Measurements from ENCODE around the gene VWA5B2.

DNA sequence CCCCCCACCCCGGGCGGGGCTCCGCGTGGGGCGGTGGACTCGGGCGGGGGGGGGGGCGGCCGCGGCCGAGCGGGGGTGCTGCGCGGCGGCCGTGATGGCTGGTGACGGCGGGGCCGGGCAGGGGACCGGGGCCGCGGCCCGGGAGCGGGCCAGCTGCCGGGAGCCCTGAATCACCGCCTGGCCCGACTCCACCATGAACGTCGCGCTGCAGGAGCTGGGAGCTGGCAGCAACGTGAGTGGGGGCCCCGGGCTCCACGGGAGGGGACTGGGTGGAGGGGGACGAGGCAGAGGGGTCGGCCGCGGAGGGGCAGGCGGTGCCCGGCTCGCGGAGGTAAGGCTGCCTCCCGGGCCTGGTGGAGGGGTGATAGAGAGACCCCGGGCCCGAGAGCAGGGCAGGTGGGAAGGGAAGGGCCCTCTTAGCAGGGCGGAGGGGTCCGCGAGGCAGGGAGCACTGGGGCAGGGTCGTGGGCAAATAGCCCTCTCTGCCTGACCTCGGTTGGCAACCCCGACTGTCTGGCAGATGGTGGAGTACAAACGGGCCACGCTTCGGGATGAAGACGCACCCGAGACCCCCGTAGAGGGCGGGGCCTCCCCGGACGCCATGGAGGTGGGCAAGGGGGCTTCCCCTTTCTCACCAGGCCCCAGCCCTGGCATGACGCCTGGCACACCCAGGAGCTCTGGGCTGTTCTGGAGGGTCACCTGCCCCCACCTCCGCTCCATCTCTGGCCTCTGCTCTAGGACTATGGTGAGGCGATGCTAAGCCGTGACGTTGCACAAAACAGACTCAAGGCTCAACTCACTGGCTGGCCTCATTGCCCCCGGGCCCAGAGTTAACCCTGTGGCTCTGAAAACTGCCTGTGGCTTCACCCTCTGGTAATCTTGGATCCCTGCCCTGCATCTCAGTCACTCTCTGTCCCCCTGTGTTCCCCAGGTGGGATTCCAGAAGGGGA lies 46.9 kb downstream of the VWA5B2 start, which contains the start of gene ECE2:
- TF ChIP-seq, protein P1, sequence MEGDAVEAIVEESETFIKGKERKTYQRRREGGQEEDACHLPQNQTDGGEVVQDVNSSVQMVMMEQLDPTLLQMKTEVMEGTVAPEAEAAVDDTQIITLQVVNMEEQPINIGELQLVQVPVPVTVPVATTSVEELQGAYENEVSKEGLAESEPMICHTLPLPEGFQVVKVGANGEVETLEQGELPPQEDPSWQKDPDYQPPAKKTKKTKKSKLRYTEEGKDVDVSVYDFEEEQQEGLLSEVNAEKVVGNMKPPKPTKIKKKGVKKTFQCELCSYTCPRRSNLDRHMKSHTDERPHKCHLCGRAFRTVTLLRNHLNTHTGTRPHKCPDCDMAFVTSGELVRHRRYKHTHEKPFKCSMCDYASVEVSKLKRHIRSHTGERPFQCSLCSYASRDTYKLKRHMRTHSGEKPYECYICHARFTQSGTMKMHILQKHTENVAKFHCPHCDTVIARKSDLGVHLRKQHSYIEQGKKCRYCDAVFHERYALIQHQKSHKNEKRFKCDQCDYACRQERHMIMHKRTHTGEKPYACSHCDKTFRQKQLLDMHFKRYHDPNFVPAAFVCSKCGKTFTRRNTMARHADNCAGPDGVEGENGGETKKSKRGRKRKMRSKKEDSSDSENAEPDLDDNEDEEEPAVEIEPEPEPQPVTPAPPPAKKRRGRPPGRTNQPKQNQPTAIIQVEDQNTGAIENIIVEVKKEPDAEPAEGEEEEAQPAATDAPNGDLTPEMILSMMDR (IDR thresholded peaks at IDR 0.05) = no peak
- no peak for TF ChIP-seq POLR2A (IDR thresholded peaks at IDR 0.05)

All from lower leg skin (tissue), 3 donors.